Measurements from ENCODE around the gene CFLAR. TPM values are rescaled to one million over a fixed set of nuclear protein-coding genes. Genes with fewer than 3 reads are reported as not detected.

The CFLAR gene
- polyA plus RNA-seq, 1 experiment = 28.8 TPM

- no peak for TF ChIP-seq CTCF (IDR thresholded peaks at IDR 0.05; ENCODE audit: insufficient read depth, low read depth, low read length)
- ChIA-PET CTCF (interaction anchor here (1.3 to 5.6 kb wide), 3 partner anchors 10 to 319 kb away, joined by 5 to 32 read pairs (median 6); no protein-coding TSS in a partner anchor), POLR2A (no interaction called here)
- DNase-seq (ENCODE audit: low read depth) = no peak
- H3K27me3 ChIP-seq (ENCODE audit: control insufficient read depth, insufficient read depth, low read length) = no peaks in the 10 kb centered on the region
- no peaks in the 10 kb centered on the region for H3K36me3 ChIP-seq (ENCODE audit: control insufficient read depth, insufficient read depth, low read length)
- no peak overlapping the region for H3K4me3 ChIP-seq (ENCODE audit: low read depth, low read length)
These were observed 104.2 kb downstream of the CFLAR start for GRCh38 chr2:201220102-201220570.

GRCh38 chr2:201223089-201224073 lies 107.4 kb downstream of the CFLAR start:
- ChIA-PET CTCF (interaction anchor here (5.6 kb wide), 1 partner anchor 9 kb away, joined by 32 read pairs; no protein-coding TSS in a partner anchor), POLR2A (interaction anchor here (0.6 kb wide), 1 partner anchor 41 kb away, joined by 3 read pairs; no protein-coding TSS in a partner anchor)
- H3K36me3 ChIP-seq (ENCODE audit: control insufficient read depth, insufficient read depth, low read length) = no peaks in the 10 kb centered on the region
- DNase-seq (ENCODE audit: low read depth) = no peak
- H3K27me3 ChIP-seq (ENCODE audit: control insufficient read depth, insufficient read depth, low read length) = no peaks in the 10 kb centered on the region
- H3K4me3 ChIP-seq (ENCODE audit: low read depth, low read length) = no peak overlapping the region
- TF ChIP-seq CTCF (IDR thresholded peaks at IDR 0.05; ENCODE audit: insufficient read depth, low read depth, low read length) = no peak

Small RNAs within 50 kb of the gene (small RNA-seq; reads per million reads assigned to genes)
- not detected for gene AC007283.2 (ENCODE audit: insufficient read length, low read depth, low replicate concordance)
- gene MTND4LP13 (ENCODE audit: insufficient read length, low read depth, low replicate concordance) = not detected
- not detected for gene RNU6-1206P (ENCODE audit: insufficient read length, low read depth, low replicate concordance)
- gene RNU7-45P (ENCODE audit: insufficient read length, low read depth, low replicate concordance) = not detected

Other genes starting within 250 kb of the CFLAR start
- 20.8 and 47.8 TPM in 2 replicates for gene PPIL3, start 227.1 kb upstream of the CFLAR start, polyA plus RNA-seq (2011; rRNA removed)
- gene NIF3L1, start 226.8 kb upstream of the CFLAR start, polyA plus RNA-seq (2011; rRNA removed) = 37.5 and 51.3 TPM in 2 replicates
- gene ORC2, start 152.5 kb upstream of the CFLAR start, polyA plus RNA-seq (2011; rRNA removed) = 1.9 and 3.7 TPM in 2 replicates
- 3.0 and 6.9 TPM in 2 replicates for gene HYCC2, start 44.5 kb upstream of the CFLAR start, polyA plus RNA-seq (2011; rRNA removed)
- gene NDUFB3, start 44.2 kb upstream of the CFLAR start, polyA plus RNA-seq (2011; rRNA removed) = 25.2 and 80.0 TPM in 2 replicates
- gene CASP10, start 67.0 kb downstream of the CFLAR start, polyA plus RNA-seq (2011; rRNA removed) = 0.83 and 1.0 TPM in 2 replicates
- gene CASP8, start 144.4 kb downstream of the CFLAR start, polyA plus RNA-seq (2011; rRNA removed) = 10.3 and 16.8 TPM in 2 replicates
- 0.49 and 1.1 TPM in 2 replicates for gene FLACC1, start 241.2 kb downstream of the CFLAR start, polyA plus RNA-seq (2011; rRNA removed)

Data from BJ (cell line).